ENCODE results near the gene CBARP. TPM values are rescaled to one million over a fixed set of nuclear protein-coding genes. Genes with fewer than 3 reads are reported as not detected.

Gene CBARP
- polyA plus RNA-seq, 1 of the 3 experiments (the other 2 are of a cell fraction): 5.1 TPM

DNA sequence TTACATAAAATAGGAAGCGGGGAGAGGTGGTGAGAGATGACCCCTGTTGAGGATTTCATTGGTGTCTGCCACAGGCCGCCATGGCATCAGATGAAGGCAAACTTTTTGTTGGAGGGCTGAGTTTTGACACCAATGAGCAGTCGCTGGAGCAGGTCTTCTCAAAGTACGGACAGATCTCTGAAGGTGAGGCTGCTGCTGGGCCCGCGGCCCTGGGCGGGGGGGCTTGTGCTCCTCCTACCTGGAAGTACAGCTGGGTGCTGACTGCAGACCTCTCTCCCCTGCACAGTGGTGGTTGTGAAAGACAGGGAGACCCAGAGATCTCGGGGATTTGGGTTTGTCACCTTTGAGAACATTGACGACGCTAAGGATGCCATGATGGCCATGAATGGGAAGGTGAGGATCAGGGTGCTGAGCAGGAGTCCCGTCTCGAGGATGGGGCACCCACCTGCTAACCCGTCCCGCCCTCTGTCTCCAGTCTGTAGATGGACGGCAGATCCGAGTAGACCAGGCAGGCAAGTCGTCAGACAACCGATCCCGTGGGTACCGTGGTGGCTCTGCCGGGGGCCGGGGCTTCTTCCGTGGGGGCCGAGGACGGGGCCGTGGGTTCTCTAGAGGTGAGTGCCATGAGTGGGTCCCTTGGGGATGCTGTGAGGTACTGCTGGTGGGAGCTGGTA, 33.2 kb upstream of the CBARP start (continued):
- TF ChIP-seq NFIC (IDR thresholded peaks at IDR 0.05; ENCODE audit: borderline replicate concordance) (no peak), MXI1 (IDR thresholded peaks at IDR 0.05; ENCODE audit: low read depth, low read length) (no peak)

DNA sequence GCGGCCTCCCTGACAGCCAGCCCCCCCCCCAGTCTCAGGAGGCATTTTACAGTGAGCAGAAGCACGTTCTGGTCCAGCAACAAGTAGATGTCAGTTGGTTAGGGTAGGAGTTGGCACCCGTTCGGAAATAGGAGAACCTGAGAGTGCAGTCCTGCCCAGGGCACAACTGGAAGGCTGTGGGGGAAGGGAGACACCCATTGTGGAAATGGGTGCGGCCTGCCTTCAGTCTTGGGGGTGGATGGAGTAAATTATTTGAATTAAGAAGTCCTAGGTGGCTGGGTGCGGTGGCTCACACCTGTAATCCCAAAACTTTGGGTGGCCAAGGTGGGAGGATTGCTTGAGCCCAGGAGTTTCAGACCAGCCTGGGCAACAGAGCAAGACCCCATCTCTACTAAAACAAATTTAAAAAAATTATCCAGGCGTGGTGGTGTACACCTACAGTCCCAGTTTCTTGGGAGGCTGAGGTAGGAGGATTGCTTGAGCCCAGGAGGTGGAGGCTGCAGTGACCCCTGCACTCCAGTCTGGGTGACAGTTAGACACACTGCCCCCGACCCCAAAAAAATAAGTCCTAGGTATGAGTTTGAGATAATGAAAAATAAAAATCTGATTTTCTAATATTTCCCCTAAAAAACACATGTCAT, 32.5 kb upstream of the CBARP start:
- H3K27me3 ChIP-seq (ENCODE audit: insufficient read depth): no peaks in the 10 kb centered on the region
- TF ChIP-seq YY1 (IDR thresholded peaks at IDR 0.05; ENCODE audit: low read depth): no peak
- TF ChIP-seq RAD21 (IDR thresholded peaks at IDR 0.05; ENCODE audit: low read length): no peak
- peak overlapping the region; percentile 91 to 98 for H3K27ac ChIP-seq (ENCODE audit: low read depth in 2 of 2, low read length in 1 of 2)
- CTCF ChIA-PET: interaction anchor here (4.6 to 18.6 kb wide), 3 partner anchors 10 to 28 kb away, joined by 26 to 594 read pairs (median 62); partner anchors contain the start of gene ATP5F1D
- peaks cover 40 to 68% of the 10 kb centered on the region in 2 experiments; a peak in 3 of 4 replicates for H3K4me1 ChIP-seq (ENCODE audit: control insufficient read depth in 1 of 2, insufficient read depth in 2 of 2, low read depth in 1 of 2, low read length in 1 of 2)
- no peaks in the 10 kb centered on the region for H3K9me2 ChIP-seq
- peak overlapping the region; percentile 98 for H3K4me2 ChIP-seq
- peaks cover 56% of the 10 kb centered on the region for H3K79me2 ChIP-seq (ENCODE audit: insufficient read depth)
- 13% methylated on average over 8 of the region's 8 CpGs for WGBS (ENCODE audit: low lambda C conversion rate)
- peak overlapping the region; percentile 91 for H3K9ac ChIP-seq
- H3F3A ChIP-seq (replicated peaks; ENCODE audit: insufficient read depth): peaks cover 62% of the 10 kb centered on the region
- H2AFZ ChIP-seq (ENCODE audit: low read depth): no peak overlapping the region
- H3K9me3 ChIP-seq: no peaks in the 10 kb centered on the region
- DNase-seq: no peak
- peak overlapping the region; percentile 78 to 86 for H3K4me3 ChIP-seq (ENCODE audit: low read depth in 2 of 2, low read length in 1 of 2)
- POLR2A ChIA-PET: interaction anchor here (0.9 to 1.7 kb wide), 3 partner anchors 26 to 42 kb away, joined by 3 to 110 read pairs (median 49); partner anchors contain the start of genes ATP5F1D and CBARP
- H4K20me1 ChIP-seq (ENCODE audit: insufficient read depth): peaks cover 53% of the 10 kb centered on the region
- peaks cover 45 to 50% of the 10 kb centered on the region in 2 experiments for H3K36me3 ChIP-seq (replicated peaks in 1 of 2; ENCODE audit: control insufficient read depth in 1 of 2, insufficient read depth in 2 of 2, low read length in 1 of 2)

DNA sequence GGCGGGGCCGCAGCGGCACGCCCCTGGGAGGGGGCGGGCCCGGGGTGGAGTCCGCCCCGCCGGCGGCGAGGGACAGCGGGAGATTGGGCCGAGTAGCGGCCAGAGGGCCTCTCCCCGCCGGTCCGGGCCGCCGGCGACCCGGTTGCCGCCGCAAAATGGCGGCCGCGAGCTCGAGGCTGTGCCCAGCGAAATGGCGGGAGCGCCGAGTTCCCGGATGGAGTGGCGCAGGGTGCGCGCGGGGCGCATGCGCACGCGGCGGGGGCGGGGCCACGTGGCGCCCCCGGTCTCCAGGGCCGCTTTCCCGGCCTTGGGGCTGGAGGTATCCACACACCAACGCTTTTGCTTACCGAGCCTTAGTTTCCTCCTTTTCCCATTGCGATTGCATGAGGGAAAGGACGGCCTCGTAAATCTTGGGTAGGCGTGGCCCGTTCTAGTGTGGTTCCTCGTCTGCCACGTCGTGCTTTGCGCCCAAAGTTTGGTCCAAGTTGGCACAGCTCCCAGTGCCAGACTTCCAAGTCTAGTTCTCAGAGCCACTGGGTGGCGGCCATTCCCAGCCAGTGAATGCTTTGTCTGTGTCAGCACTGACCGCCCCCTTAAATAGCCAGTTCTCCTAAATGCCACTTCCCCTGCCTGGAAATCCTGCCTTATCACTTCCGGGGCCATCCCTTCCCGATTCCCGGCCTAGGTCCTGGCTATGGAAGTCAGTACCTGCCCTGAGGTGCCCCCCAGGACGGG, 31.8 kb upstream of the CBARP start:
- ChIA-PET POLR2A (interaction anchor here (0.6 to 1.7 kb wide), 27 partner anchors 10 to 268 kb away, joined by 3 to 110 read pairs (median 6); partner anchors contain the start of genes APC2, ATP5F1D, CBARP and EFNA2), CTCF (interaction anchor here (0.6 to 18.6 kb wide), 10 partner anchors 9 to 431 kb away, joined by 3 to 594 read pairs (median 4); partner anchors contain the start of gene ATP5F1D)
- no peak overlapping the region for H2AFZ ChIP-seq (ENCODE audit: low read depth)
- peak overlapping the region; percentile 91 to 98 for H3K27ac ChIP-seq (ENCODE audit: low read depth in 2 of 2, low read length in 1 of 2)
- peaks cover 47 to 68% of the 10 kb centered on the region in 2 experiments; a peak in 3 of 4 replicates for H3K4me1 ChIP-seq (ENCODE audit: control insufficient read depth in 1 of 2, insufficient read depth in 2 of 2, low read depth in 1 of 2, low read length in 1 of 2)
- peak; percentile 92 for DNase-seq
- H4K20me1 ChIP-seq (ENCODE audit: insufficient read depth): peaks cover 50% of the 10 kb centered on the region
- peaks cover 63% of the 10 kb centered on the region for H3F3A ChIP-seq (replicated peaks; ENCODE audit: insufficient read depth)
- H3K79me2 ChIP-seq (ENCODE audit: insufficient read depth): peaks cover 56% of the 10 kb centered on the region
- H3K9ac ChIP-seq: peak overlapping the region; percentile 91
- H3K9me3 ChIP-seq: no peaks in the 10 kb centered on the region
- 0% methylated on average over 13 of the region's 64 CpGs for WGBS (ENCODE audit: low lambda C conversion rate)
- H3K36me3 ChIP-seq (replicated peaks in 1 of 2; ENCODE audit: control insufficient read depth in 1 of 2, insufficient read depth in 2 of 2, low read length in 1 of 2): peaks cover 40 to 47% of the 10 kb centered on the region in 2 experiments
- H3K27me3 ChIP-seq (ENCODE audit: insufficient read depth): no peaks in the 10 kb centered on the region
- no peaks in the 10 kb centered on the region for H3K9me2 ChIP-seq
- H3K4me2 ChIP-seq: peak overlapping the region; percentile 98
- H3K4me3 ChIP-seq (ENCODE audit: low read depth in 2 of 2, low read length in 1 of 2): peak overlapping the region; percentile 78 to 86
- no peak for TF ChIP-seq TCF12 (IDR thresholded peaks at IDR 0.05)
- TF ChIP-seq SMC3 (IDR thresholded peaks at IDR 0.05; ENCODE audit: low read depth, low read length): 0 out of 2 replicates have a peak, but pooled peaks have one; percentile 2
- peak; percentile 59 for TF ChIP-seq NFIC (IDR thresholded peaks at IDR 0.05; ENCODE audit: borderline replicate concordance)
- peak; percentile 93 for TF ChIP-seq NRF1 (IDR thresholded peaks at IDR 0.05; ENCODE audit: low read depth, low read length)
- TF ChIP-seq FOXM1 (IDR thresholded peaks at IDR 0.05; ENCODE audit: low read depth): no peak
- TF ChIP-seq MXI1 (IDR thresholded peaks at IDR 0.05; ENCODE audit: low read depth, low read length): peak; percentile 87
- TF ChIP-seq, protein P1, sequence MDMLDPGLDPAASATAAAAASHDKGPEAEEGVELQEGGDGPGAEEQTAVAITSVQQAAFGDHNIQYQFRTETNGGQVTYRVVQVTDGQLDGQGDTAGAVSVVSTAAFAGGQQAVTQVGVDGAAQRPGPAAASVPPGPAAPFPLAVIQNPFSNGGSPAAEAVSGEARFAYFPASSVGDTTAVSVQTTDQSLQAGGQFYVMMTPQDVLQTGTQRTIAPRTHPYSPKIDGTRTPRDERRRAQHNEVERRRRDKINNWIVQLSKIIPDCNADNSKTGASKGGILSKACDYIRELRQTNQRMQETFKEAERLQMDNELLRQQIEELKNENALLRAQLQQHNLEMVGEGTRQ (IDR thresholded peaks at IDR 0.05; ENCODE audit: borderline replicate concordance, low read depth, low read length): peak; percentile 34; the same call in 1 of the 2 replicates
- TF ChIP-seq TAF1 (IDR thresholded peaks at IDR 0.05; ENCODE audit: borderline replicate concordance, low read depth, low read length): no peak
- TF ChIP-seq GABPA (IDR thresholded peaks at IDR 0.05; ENCODE audit: low read depth): peak; percentile 63
- no peak for TF ChIP-seq RXRA (IDR thresholded peaks at IDR 0.05; ENCODE audit: borderline replicate concordance, low read depth)
- TF ChIP-seq POLR2AphosphoS5 (IDR thresholded peaks at IDR 0.05; ENCODE audit: low read depth, low read length): peak; percentile 21; the same call in 1 of the 2 replicates
- TF ChIP-seq, protein P2, sequence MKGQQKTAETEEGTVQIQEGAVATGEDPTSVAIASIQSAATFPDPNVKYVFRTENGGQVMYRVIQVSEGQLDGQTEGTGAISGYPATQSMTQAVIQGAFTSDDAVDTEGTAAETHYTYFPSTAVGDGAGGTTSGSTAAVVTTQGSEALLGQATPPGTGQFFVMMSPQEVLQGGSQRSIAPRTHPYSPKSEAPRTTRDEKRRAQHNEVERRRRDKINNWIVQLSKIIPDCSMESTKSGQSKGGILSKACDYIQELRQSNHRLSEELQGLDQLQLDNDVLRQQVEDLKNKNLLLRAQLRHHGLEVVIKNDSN (IDR thresholded peaks at IDR 0.05; ENCODE audit: borderline replicate concordance, low read depth): peak; percentile 71; the same call in 1 of the 2 replicates
- TF ChIP-seq GATA2 (CRISPR knock-in tag; IDR thresholded peaks at IDR 0.05): no peak
- TF ChIP-seq ELF1 (IDR thresholded peaks at IDR 0.05): peak; percentile 17; the same call in 1 of the 2 replicates
- TF ChIP-seq SIN3A (IDR thresholded peaks at IDR 0.05; ENCODE audit: borderline replicate concordance, low read depth, low read length): peak; percentile 28; the same call in 1 of the 2 replicates
- TF ChIP-seq, protein P3, sequence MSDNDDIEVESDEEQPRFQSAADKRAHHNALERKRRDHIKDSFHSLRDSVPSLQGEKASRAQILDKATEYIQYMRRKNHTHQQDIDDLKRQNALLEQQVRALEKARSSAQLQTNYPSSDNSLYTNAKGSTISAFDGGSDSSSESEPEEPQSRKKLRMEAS (IDR thresholded peaks at IDR 0.05; ENCODE audit: low read depth): peak; percentile 76
- TF ChIP-seq, protein P4, sequence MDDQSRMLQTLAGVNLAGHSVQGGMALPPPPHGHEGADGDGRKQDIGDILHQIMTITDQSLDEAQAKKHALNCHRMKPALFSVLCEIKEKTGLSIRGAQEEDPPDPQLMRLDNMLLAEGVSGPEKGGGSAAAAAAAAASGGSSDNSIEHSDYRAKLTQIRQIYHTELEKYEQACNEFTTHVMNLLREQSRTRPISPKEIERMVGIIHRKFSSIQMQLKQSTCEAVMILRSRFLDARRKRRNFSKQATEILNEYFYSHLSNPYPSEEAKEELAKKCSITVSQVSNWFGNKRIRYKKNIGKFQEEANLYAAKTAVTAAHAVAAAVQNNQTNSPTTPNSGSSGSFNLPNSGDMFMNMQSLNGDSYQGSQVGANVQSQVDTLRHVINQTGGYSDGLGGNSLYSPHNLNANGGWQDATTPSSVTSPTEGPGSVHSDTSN (IDR thresholded peaks at IDR 0.05): 0 out of 2 replicates have a peak, but pooled peaks have one; percentile 11
- TF ChIP-seq RCOR1 (IDR thresholded peaks at IDR 0.05; ENCODE audit: low read length): no peak; the same call in 1 of the 2 replicates
- TF ChIP-seq YY1 (IDR thresholded peaks at IDR 0.05; ENCODE audit: low read depth): peak; percentile 94

Data from SK-N-SH (cell line).